HG03280 (cell line): ENCODE measurements around the gene PTPRN2.

ENCODE experiments used
- ATAC-seq: cut with Tn5 transposase; IDR thresholded peaks from one replicate; pipeline ENCODE4 v1.9.1; 2021; ENCODE audit warnings: mild to moderate bottlenecking, moderate library complexity; ENCODE audit not compliant: unreplicated experiment

The PTPRN2 gene

DNA sequence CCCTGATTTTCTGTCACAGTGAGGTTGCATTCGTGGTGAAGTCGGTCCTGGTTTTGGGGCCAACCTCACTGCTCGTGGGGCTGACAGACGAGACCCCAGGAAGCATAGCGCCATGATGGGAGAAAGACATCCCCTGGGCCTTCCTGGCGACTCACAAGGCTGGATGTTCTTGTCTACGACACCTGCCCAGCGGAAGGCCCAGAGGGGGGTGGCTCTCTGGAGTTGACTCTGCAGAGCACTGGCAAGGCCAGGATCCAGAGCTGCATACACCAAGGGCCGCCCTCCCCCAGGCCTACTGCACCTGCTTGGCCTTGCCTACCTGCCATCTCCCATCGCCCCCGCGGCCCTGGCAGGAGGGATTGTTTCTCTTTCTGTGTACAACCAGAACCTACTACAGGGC, 608.9 kb downstream of the PTPRN2 start:
- ATAC-seq, result no peak

DNA sequence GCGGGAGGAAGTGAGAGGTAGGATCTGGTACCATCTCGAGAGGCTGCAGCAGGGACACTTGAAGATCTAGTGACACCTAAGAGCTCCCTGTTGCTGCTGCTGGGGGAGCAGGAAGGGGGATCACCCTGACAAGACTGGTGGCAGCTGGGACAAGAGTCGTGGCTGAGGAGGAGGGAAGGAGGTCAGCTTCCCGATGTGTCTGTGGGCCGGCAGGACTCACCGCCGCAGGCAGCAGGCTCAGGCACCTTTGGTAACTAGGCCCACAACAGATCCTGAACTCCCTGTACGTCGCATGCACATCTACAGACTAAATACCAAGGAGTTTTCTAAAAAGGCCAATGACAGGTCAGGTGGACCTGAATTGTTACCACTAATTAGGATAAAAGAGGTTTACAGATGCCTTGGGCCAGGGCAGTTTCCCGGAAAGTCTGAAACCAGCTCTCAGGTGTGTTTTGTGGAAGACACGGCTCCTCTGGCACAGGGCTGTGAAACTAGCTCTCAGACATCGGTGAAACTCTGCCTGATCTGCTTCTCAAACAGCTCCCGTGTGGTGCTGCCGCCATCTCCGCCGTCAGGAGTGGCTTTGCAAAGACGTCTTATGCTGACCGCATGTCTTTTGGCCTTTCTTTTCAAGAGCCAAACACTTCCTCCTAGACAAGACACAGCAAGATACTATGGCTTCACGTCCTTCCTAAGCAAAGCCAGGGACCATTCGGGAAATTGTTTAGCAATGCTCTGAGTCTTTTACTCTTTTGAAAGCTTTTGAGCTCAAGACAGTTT, 609.7 kb downstream of the PTPRN2 start:
- ATAC-seq, result no peak

DNA sequence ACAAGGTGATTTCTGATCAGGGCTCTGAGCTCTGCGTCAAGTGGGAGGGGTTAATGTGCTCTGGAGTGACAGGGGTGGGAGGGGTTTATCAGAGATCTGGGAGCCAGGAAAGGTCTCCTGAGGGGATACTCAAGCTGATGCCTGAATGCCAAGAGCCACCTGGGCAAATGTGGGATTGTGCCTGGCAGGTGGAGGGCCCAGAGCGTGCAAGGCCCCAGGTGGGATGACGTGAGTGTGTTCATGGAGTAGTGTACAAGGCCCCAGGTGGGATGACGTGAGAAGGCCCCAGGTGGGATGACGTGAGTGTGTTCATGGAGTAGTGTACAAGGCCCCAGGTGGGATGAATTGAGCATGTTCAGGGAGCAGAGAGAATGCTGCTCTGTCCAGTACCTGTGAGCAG, 610.3 kb downstream of the PTPRN2 start:
- ATAC-seq, result no peak

DNA sequence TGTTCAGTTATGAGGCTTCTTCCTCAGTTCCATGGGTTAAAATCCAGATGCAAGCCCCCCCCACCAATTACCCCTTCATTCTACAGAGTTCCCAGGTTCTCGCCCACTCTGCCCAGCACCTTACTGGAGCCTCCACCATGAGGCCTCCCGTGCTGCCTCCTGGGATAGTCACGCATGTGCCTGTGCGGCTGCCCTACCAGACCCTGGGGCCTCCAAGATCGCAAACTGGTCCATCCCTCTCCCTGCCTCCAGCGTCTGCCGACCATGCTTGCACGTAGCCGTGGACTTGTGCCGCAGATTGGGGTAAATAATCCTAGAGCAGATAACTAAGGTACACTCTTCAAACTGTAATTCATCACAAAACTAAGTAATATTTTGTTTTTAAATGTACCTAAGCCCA, 611.2 kb downstream of the PTPRN2 start:
- ATAC-seq, result no peak

DNA sequence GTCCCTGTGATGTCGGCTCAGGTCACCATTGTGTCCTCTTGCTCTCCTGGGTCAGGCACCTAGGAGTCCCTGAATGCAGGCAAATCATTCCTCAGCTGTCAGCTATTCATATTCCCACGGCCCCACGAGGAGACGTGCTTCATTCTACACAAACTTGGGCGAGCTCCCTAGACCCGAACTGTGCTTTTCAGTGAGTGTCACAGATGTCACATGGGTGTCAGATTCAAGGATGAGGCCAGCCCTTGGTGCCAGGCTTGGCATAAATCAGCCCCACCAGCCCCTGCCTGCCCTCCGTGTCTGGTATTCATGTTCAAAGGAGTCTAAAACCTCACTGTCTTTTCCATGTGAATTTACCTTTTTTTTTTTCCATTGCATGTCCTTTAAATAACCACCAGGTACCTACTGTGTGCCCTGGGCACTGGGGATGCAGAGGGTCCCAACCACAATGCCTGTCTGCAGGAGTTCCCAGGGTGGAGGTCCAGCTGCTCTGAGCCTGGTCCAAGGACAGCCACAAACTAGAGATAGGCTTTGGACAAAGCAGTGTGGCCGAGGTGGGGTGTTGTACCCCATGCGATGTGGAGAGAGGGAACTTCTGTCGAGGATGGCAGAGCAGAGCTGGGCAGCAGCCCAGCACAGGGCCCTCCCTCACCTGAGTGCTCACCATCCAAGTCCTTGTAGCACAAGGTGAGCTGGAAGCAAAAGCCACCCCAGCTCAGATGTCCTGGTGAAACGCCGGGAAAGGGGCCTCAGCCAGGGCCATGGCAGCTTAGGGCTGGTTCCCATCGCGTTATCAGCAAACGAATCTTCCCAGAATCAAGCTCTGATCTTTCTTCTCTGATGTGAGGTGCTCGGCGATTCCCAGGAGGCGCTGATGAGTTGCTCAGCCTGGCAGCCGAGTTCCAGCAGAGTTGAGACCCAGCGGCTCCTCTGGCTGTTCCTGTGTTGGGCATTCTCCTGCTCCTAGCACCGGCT, 611.9 kb downstream of the PTPRN2 start:
- ATAC-seq, result no peak

DNA sequence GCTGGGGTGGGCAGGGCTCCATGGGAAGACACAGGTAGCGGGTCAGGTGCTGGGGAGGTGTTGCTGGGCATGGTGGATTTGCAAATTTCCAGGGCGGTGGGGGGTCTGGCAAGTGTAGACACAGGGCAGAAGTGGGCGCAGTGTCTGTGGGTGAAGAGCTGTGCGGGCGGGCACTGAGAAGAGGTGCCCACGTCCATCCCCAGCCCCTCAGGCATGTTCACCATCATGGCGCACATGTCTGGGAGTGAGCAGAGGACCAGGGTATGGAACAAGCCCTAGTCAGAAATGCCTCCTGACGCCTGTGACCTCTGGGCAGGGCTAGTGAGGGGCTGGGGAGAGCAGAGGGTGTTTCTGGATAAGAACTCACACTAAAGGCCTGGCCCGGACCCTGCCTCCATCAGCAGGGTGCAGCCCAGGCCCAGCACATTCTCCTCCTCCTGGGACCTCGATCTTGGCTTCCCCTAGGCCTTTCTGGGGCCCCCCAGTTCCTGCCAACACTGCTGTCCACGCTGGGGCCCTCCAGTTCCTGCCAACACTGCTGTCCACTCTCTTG, 612.9 kb downstream of the PTPRN2 start:
- ATAC-seq, result no peak

DNA sequence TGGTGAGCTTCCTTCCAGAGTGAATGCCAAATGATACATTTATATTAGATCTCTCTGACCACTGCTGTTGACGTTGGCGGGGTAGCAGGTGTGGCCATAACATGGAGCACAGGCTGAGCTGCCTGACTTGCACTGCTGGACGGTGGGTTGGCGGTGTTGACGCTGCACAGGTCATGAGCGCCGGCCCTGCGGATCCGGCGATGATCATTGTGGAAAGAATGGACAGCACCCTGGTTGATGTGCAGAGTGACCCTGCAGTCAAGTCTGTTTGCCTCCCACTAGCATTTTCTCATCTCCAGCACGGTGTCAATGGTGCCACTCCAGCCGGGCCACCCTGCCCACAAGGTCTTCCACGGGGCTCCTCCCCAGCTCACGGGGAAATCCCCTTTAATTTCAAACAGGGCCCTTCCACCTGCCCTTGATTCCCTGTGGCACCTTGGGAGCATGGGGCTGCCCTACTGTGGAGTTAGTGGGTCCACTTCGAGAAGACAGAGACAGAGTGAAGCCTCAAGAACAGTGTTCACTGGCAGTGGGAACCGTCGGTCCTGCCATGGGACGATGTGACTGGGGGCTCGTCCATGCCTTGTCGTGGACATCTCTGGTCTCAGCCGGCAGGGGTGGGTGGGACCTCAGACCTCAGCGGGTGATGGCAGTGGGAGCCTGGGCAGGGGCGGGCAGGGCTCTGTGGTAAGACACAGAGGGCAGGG, 613.5 kb downstream of the PTPRN2 start:
- ATAC-seq, result no peak

DNA sequence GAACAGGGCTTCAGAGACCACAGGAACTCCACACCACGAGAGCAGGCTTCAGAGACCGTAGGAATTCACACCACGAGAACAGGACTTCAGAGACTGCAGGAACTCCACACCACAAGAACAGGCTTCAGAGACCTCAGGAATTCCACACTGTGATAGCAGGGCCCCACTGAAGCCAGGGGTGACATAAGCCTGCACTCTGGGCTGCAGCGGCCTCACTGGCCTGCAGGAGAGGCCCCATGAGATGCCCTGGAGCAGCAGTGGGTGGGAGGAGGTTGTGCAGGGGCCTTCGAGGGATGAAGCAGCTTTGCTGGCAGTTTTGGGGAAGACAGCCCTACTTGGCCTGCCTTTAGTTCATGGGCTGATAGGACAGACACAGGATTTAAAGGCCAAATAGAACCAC, 614.7 kb downstream of the PTPRN2 start:
- no peak for ATAC-seq

DNA sequence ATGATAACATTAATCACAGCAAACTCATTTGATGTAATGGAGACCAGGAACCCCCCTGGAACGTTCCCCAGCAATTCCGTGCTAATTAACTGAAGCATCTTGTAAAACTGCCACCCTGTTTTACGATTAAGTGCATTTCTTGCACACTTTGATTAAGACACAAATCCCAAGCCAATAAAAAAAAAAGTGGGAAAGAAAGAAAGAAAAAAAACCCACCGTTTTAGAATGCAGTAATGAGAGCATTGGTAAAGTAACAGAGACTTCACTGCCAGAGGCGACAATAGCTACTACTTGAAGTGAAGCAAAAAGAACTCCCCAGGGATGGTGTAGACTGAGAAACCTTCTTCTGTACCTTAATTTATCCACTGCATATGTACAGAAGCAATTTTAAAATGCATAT, 616.1 kb downstream of the PTPRN2 start:
- ATAC-seq, result no peak

DNA sequence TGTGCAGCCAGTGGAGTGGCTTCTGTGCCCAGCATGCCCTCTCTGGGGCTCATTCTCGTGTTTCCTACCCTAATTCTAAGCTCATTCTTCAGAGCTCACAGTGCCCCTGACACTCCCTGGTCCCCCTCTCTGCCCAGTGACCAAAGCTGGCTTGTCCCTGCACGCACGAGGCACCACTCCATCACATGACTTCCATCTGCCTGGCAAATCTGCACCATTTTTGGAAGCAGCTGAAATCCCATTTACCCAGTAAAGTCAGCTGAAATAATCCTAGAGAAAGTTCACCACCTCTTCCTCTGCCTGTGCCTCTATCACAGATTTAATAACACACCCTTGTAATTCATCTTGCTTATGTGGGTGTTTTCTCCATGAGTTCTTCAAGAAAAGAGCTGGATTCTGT, 616.9 kb downstream of the PTPRN2 start:
- ATAC-seq, result no peak

DNA sequence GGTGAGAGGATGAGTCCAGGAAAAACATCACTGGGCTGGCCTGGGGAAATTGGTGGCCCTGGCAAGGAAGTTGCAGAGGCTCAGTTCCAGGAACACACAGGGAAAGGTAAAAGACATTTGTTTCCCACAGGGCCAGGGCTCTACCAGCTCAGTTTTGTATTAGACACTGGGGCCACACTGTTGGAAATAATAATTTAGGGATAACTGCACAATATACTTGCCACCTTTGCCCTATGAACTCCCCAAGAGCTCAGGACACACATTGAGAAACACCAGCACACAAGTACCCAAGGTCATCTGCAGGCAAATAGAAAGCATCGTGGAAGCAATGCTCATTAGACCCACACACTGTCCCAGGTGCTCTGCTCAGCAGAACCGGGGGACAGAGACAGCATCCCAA, 617.6 kb downstream of the PTPRN2 start:
- no peak for ATAC-seq

DNA sequence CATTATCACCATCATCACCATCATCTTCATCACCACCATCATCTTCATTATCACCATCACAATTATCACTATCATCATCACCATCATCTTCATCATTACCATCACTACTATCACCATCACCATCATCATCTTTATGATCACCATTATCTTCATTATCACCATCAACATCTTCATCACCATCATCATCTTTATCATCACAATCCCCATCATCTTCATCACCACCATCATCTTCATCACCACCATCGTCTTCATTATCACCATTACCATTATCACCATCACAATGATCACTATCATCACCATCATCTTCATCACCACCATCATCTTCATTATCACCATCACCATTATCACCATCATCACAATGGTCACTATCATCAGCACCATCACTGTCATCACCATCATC, 621.1 kb downstream of the PTPRN2 start:
- no peak for ATAC-seq

DNA sequence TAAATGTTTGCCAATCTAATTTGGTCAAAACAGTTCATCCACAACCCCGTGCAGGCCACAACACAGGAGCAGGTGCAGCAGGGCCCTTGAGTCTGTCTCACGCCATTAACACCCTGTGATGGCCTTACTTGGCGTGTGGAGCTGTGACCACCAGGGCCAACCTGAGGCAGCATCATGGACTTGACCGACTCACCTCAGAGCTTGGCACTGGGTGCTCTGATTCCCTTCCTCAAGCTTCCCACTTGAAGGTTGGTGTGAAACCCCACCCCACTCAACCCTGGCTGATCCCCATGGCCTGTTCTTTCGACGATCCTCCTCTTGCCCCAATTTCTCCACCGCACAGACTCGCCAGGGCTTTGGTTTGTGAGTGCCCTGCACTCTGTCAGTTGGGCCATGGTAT, 623.1 kb downstream of the PTPRN2 start:
- no peak for ATAC-seq

DNA sequence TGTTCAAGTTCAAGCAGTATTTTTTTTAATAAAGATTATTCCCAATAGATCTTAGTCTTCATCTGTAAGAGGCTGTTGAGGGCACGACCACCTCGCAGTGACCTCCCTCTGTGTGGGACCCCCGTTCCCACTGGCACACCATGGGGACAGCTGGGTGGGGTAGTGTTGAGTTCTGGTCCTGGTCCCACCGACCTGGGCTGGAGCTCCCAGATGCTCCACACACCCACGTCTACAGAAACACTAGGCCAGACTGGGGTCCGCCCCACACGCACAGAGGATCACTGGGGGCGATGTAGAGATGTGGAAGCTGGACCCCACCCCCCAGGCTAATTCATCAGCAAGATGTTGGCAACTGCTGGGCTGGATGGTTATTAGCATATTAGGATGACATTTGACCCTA, 623.6 kb downstream of the PTPRN2 start:
- no peak for ATAC-seq

DNA sequence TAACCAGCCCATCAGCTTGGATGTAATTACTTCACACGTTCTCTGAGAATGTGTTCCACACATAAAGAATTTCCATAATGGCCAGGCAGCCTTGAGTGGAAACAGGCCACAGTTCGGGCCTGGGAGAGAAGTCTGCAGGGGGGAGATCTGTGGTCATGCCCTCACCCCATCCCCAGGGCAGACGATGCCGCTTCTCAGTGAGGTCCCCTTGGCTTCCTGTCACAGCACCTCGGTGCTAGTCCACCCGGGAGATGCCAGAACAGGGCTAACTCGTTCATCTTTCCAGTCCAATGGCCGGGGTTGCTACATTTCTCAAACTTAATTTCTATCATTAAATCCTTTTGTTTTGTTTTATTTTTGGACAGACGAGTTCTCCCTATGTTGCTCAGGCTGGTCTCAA, 624.1 kb downstream of the PTPRN2 start:
- no peak for ATAC-seq

DNA sequence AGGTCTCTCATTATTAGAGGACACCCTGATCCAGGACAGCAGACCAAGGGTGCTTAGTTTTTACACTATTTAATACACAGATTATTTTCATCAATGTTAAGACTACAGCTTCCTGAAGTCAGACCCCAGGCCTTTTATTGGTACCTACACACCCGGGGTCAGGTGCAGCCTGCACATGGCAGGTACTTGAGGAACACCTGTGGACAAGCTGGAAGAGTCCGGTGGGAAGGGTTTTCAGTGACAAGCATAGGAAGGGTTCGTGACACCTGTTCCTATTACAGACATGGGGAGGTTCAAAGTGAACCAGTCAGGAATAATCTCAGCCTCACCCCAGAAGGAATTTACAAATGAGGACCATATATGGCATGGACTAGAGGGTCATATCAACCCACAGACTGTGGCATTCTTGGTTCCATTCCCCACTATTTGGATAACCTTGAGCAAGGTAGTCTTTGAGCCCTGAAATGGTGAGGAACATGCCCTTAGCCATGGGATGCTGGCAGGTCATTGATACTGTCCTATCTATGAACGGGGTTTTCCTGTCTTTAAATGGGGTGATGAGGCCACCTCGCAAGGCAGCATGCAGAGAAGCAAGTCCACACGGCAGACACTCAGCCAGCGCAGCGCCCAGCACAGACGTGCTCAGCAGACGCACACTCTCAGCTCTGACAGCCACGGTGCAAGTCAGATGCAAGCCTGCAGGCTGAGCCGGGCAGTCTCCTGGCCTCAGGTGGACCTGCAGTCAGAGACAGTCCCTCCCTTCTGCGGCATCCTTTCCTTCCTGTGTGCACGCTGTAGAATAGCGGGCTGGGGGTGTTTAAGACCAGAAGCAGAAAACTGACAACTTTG, 624.9 kb downstream of the PTPRN2 start:
- no peak for ATAC-seq

DNA sequence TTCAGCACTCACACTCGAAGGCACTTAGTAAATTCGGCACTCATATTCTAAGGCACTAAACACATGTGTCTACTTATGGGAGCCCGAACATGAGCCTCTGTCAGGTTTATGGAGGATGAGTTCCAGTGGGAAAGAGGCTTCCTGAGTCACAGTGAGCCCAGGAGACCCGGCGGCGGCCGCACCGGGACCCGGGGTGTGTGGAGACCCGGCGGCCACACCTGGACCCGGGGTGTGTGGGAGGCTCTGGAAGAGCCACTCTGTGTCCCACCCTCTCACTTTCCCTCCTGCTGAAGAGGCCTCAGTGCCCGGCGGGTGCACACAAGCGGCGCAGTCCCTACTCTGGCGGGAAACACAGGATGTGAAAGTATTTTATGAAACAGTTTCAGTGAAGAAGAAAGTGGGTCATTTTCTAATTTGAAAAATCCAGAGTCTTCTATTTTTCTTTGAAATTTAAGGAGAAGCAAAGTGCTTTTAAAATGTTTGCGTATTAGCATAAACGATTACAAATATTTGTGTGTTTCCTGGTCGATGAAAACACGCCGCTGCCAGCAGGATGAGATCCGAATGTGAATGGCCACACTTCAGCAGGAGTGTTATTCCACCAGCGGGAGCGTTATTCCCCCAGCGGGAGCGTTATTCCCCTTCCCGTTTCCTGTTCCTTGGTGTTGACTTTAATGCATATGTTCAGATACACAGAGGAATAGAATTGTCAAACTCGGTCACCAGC, 625.7 kb downstream of the PTPRN2 start:
- ATAC-seq, result no peak

DNA sequence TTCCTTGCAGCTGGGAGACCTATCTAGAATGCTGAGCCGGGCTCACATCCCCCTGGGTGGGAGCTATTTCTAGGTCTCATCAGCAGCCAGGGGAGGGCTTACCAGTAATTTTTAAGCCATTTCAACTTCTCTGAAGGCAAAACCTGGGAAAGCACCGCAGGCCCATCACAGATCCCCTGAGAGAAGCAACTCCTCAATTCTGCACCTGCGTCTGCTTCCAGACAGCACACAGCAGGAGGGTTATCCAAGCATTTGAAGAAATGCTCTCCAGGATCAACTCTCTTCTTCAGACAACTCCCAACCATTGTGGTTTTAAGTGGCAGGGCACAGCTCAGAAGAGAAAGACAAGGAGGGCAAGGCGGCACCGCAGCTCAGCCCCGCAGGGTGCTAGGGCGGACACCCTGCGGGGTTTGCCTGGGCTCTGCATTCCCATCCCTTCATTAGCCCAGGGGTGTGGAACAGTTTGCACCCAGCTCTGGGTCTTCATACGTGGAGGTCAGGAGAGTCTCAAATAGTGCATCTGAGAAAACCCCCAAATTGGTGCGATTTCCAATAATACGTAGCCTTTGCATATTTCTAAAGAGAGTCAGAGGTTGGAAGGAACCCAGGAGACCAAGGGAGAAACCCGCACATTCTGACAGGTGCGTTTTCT, 632.1 kb downstream of the PTPRN2 start:
- no peak for ATAC-seq

DNA sequence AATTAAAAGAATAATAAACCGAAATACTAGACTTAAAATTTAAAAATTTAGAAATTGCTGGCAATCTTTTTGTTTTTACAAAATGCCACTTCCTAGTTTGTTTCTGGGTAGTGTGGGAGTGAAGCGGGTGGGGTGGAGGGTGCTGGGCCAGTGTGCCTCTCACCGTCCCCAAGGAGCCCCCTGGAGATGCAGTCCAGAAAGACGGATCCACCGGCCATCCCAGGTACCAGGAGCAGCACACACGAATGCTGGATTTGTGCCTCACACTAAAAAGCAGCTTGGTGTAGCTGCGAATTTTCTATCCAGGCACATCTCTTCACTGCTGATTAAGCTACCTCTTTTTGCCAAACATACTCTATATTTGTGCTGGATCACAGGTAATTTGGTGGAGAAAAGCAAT, 632.7 kb downstream of the PTPRN2 start:
- no peak for ATAC-seq
